HepG2 (cell line): ENCODE measurements around the gene FOSL2.

Source experiments
- GPN1 ChIP-seq: sonication (generic); formaldehyde crosslinking; IDR thresholded peaks from 2 replicates; pipeline ENCODE4 v1.5.1; 2020; ENCODE audit warnings: missing genetic modification reagents, borderline replicate concordance
- HNF1B ChIP-seq: sonication (generic); formaldehyde crosslinking; IDR thresholded peaks from 2 replicates; pipeline ENCODE4 v1.5.1; 2020; ENCODE audit warnings: mild to moderate bottlenecking, moderate library complexity, missing genetic modification reagents
- IKZF4 ChIP-seq: sonication (generic); formaldehyde crosslinking; IDR thresholded peaks from 2 replicates; pipeline ENCODE4 v1.5.1; 2020; ENCODE audit warnings: borderline replicate concordance, mild to moderate bottlenecking, low read depth, missing genetic modification reagents; ENCODE audit errors: not compliant biosample characterization
- POLR2A ChIP-seq, 2 experiments: IDR thresholded peaks; 2 replicates each; pipeline ENCODE4 v1.6.1; 2011; ENCODE audit warnings: low read depth in 2 of 2, low read length in 2 of 2, mild to moderate bottlenecking in 1 of 2, moderate library complexity in 1 of 2; ENCODE audit not compliant: insufficient read depth in 1 of 2
- SIX4 ChIP-seq: sonication (generic); formaldehyde crosslinking; IDR thresholded peaks from 2 replicates; pipeline ENCODE4 v1.4.0; 2020; ENCODE audit warnings: missing genetic modification reagents
- TBP ChIP-seq: sonication (generic); formaldehyde crosslinking; IDR thresholded peaks from 2 replicates; pipeline ENCODE4 v1.5.0; 2020; ENCODE audit warnings: missing genetic modification reagents
- ZFP1 ChIP-seq: IDR thresholded peaks from 2 replicates; pipeline ENCODE4 v1.6.1; 2016
- ZFP41 ChIP-seq: sonication (generic); formaldehyde crosslinking; IDR thresholded peaks from 2 replicates; pipeline ENCODE4 v1.4.0; 2020; ENCODE audit warnings: mild to moderate bottlenecking, missing genetic modification reagents, borderline replicate concordance
- ZNF331 ChIP-seq: sonication (generic); formaldehyde crosslinking; IDR thresholded peaks from 2 replicates; pipeline ENCODE4 v1.4.0; 2020; ENCODE audit warnings: missing genetic modification reagents
- TF ChIP-seq, protein P1 (sequence below): sonication (generic); formaldehyde crosslinking; IDR thresholded peaks from 2 replicates; pipeline ENCODE4 v1.9.0; 2021; ENCODE audit warnings: missing genetic modification reagents, borderline replicate concordance

GRCh38 chr2:28428486-28428885 is 35.8 kb downstream of the FOSL2 start:
- TF ChIP-seq POLR2A (IDR thresholded peaks at IDR 0.05; ENCODE audit: insufficient read depth in 1 of 2, low read depth in 2 of 2, low read length in 2 of 2) (no peak), ZNF331 (no peak), SIX4 (CRISPR knock-in tag) (no peak), TBP (CRISPR knock-in tag) (no peak), GPN1 (no peak), IKZF4 (CRISPR knock-in tag) (no peak), HNF1B (no peak), ZFP1 (CRISPR knock-in tag) (no peak), ZFP41 (no peak)
- TF ChIP-seq, protein P1, sequence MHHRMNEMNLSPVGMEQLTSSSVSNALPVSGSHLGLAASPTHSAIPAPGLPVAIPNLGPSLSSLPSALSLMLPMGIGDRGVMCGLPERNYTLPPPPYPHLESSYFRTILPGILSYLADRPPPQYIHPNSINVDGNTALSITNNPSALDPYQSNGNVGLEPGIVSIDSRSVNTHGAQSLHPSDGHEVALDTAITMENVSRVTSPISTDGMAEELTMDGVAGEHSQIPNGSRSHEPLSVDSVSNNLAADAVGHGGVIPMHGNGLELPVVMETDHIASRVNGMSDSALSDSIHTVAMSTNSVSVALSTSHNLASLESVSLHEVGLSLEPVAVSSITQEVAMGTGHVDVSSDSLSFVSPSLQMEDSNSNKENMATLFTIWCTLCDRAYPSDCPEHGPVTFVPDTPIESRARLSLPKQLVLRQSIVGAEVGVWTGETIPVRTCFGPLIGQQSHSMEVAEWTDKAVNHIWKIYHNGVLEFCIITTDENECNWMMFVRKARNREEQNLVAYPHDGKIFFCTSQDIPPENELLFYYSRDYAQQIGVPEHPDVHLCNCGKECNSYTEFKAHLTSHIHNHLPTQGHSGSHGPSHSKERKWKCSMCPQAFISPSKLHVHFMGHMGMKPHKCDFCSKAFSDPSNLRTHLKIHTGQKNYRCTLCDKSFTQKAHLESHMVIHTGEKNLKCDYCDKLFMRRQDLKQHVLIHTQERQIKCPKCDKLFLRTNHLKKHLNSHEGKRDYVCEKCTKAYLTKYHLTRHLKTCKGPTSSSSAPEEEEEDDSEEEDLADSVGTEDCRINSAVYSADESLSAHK (CRISPR knock-in tag): no peak
